Heart left ventricle (tissue), 16 donors: ENCODE results near the gene CD226. TPM values are rescaled to one million over a fixed set of nuclear protein-coding genes. Genes with fewer than 3 reads are reported as not detected.

Experiments
- ATAC-seq, 4 donors: fragments of 200-7000 bp; cut with Tn5 transposase; one replicate each; pipeline ENCODE4 v1.9.1; 2020 to 2022; ENCODE audit warnings: moderate library complexity in 4 of 4, mild to moderate bottlenecking in 3 of 4, moderate number of reproducible peaks in 1 of 4
- DNase-seq, 5 donors: peaks; one replicate each; pipeline ENCODE4 v3.0.0-alpha.2; 2020
- H3K27ac ChIP-seq, 12 donors: fragments of 200-600 bp; sonication (generic) in 4 of 12; one replicate each; pipeline versions ENCODE4 v1.5.0 to v1.8.0; 2016 to 2022; ENCODE audit warnings: mild to moderate bottlenecking in 2 of 12
- H3K27me3 ChIP-seq, 9 donors: fragments of 200-600 bp; sonication (generic) in 2 of 9; one replicate each; pipeline versions ENCODE4 v1.5.1 to v1.8.0; 2016 to 2022; ENCODE audit warnings: mild to moderate bottlenecking in 3 of 9
- H3K36me3 ChIP-seq, 9 donors: fragments of 200-600 bp; sonication (generic) in 2 of 9; one replicate each; pipeline versions ENCODE4 v1.5.0 to v1.8.0; 2018 to 2022; ENCODE audit warnings: mild to moderate bottlenecking in 2 of 9
- H3K4me1 ChIP-seq, 12 donors: fragments of 200-600 bp; sonication (generic) in 4 of 12; one replicate each; pipeline versions ENCODE4 v1.5.0 to v1.8.0; 2016 to 2022; ENCODE audit warnings: mild to moderate bottlenecking in 3 of 12
- H3K4me3 ChIP-seq, 12 donors: fragments of 200-600 bp; sonication (generic) in 4 of 12; one replicate each; pipeline versions ENCODE4 v1.5.0 to v1.8.0; 2017 to 2022; ENCODE audit warnings: mild to moderate bottlenecking in 9 of 12, moderate library complexity in 4 of 12
- H3K9me3 ChIP-seq, 12 donors: fragments of 200-600 bp; sonication (generic) in 4 of 12; one replicate each; pipeline versions ENCODE4 v1.5.0 to v1.8.0; 2016 to 2022; ENCODE audit warnings: mild to moderate bottlenecking in 1 of 12
- POLR2A ChIP-seq, 2 donors: fragments of 450-650 bp; IDR thresholded peaks; one replicate each; pipeline ENCODE4 v1.6.1; 2017; ENCODE audit warnings: antibody characterized with exemption in 2 of 2, mild to moderate bottlenecking in 2 of 2, moderate library complexity in 2 of 2
- WGBS, 4 donors: extraction: QIAGEN DNeasy Blood & Tissue Kit in 2 of 4; methylation state at CpG; one replicate each; pipeline versions ENCODE4 v1.1.5 to v1.1.7; 2013 to 2018; 5-methylcytosine and 5-hydroxymethylcytosine counted together
- intact Hi-C, 10 donors: fragments of 100-400 bp; cut with DNase I; formaldehyde crosslinking; loops; one replicate each; pipeline versions ENCODE4 v1.11.1 to v1.14.2; 2022
- polyA plus RNA-seq, 2 donors: library from polyadenylated mRNA; stranded (reverse); fragments of 200-250 nt; gene quantifications; one replicate each; pipeline ENCODE4 v1.2.3, GENCODE V29; 2013
- total RNA-seq, 9 donors: library from RNA; depleted of rRNA in 2 of 9; stranded (reverse); fragments of >200 nt in 2 of 9; fragmentation: NEBNext Ultra II Directional in 3 of 9; extraction: Animal tissue kit (Norgen Biotek cat#: 25700) in 3 of 9; gene quantifications; one replicate each; pipeline versions ENCODE4 v1.1.0 to v1.2.4, GENCODE V29; 2016 to 2023
- TF ChIP-seq, protein P1 (sequence below), 12 donors: fragments of 200-600 bp; sonication (generic) in 4 of 12; IDR thresholded peaks; one replicate each; pipeline versions ENCODE4 v1.5.0 to v1.8.0; 2018 to 2022; ENCODE audit warnings: antibody characterized with exemption in 12 of 12, mild to moderate bottlenecking in 5 of 12
- donor health status: ischemic (EF 13 %, LVEDD 7.1; RV severe dilation, severe dysfunction).
- donor health status: healthy with polysubstance abuse.
- donor health status: DM: no; HTN: yes; CAD: no.
- donor health status: DM: no; HTN: no; CAD: no.
- donor health status: ischemic (EF 25% LVEDD 6.9; RV normal size, moderate dysfunction).
- donor health status: ischemic (EF 25% LVEDD 5.7; RV mildly dilated, moderate dysfunction).
- donor health status: healthy.
- donor health status: DM: yes; HTN: yes; CAD: no.
- donor health status: ischemic (EF 35%, LVEDD 5.7; RV mildly dilated, moderate dysfunction).
- donor health status: nonischemic (EF 11% LVEDD 7.7; RV severe dilation, severe dysfunction).
- donor health status: DM: yes; HTN: yes; CAD: no.
- donor health status: PGD.
- donor health status: ischemic (EF 29% LVEDD 5.4; RV normal size, mild dysfunction).
- donor health status: nonischemic (EF 23%, LVEDD 6.1; RV moderate dilation, normal function).

The CD226 gene
- total and polyA plus RNA-seq, 11 donors, result 0.15 to 4.1 (median 1.1) TPM

GRCh38 chr18:69956665-69957620 is 9.3 kb upstream of the CD226 start:
- intact Hi-C loops, result no loop called here
- Histone ChIP-seq H3K4me1 (peaks cover 0 to 24% (median 0%) of the 10 kb centered on the region in 12 donors), H3K4me3 (peak overlapping the region in 1 of 12 donors; percentile 46), H3K36me3 (no peaks in the 10 kb centered on the region), H3K27ac (peak overlapping the region in 1 of 12 donors; percentile 69), H3K9me3 (peaks cover 0 to 3% (median 0%) of the 10 kb centered on the region in 12 donors), H3K27me3 (no peaks in the 10 kb centered on the region)
- DNase-seq (no peak), ATAC-seq (no peak)
- 70 to 76% (median 73%) methylated on average over 20 of the region's 20 CpGs for WGBS, 4 donors
- TF ChIP-seq POLR2A (IDR thresholded peaks at IDR 0.05), result no peak
- TF ChIP-seq, protein P1, sequence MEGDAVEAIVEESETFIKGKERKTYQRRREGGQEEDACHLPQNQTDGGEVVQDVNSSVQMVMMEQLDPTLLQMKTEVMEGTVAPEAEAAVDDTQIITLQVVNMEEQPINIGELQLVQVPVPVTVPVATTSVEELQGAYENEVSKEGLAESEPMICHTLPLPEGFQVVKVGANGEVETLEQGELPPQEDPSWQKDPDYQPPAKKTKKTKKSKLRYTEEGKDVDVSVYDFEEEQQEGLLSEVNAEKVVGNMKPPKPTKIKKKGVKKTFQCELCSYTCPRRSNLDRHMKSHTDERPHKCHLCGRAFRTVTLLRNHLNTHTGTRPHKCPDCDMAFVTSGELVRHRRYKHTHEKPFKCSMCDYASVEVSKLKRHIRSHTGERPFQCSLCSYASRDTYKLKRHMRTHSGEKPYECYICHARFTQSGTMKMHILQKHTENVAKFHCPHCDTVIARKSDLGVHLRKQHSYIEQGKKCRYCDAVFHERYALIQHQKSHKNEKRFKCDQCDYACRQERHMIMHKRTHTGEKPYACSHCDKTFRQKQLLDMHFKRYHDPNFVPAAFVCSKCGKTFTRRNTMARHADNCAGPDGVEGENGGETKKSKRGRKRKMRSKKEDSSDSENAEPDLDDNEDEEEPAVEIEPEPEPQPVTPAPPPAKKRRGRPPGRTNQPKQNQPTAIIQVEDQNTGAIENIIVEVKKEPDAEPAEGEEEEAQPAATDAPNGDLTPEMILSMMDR (IDR thresholded peaks at IDR 0.05), result no peak

GRCh38 chr18:69956057-69956456 is 8.4 kb upstream of the CD226 start:
- DNase-seq (no peak), ATAC-seq (no peak)
- no peak for TF ChIP-seq POLR2A (IDR thresholded peaks at IDR 0.05)
- TF ChIP-seq, protein P1 (IDR thresholded peaks at IDR 0.05), result no peak
- intact Hi-C loops, result no loop called here
- 84 to 91% (median 89%) methylated on average over 5 of the region's 5 CpGs for WGBS, 4 donors
- H3K27ac ChIP-seq, result peak overlapping the region in 1 of 12 donors; percentile 69
- no peaks in the 10 kb centered on the region for H3K27me3 ChIP-seq
- peaks cover 0 to 24% (median 0%) of the 10 kb centered on the region in 12 donors for H3K4me1 ChIP-seq
- H3K36me3 ChIP-seq, result no peaks in the 10 kb centered on the region
- H3K9me3 ChIP-seq, result peaks cover 0 to 3% (median 0%) of the 10 kb centered on the region in 12 donors
- peak overlapping the region in 1 of 12 donors; percentile 46 for H3K4me3 ChIP-seq

GRCh38 chr18:69954719-69955480 is 7.2 kb upstream of the CD226 start:
- WGBS, 4 donors, result 80 to 89% (median 84%) methylated on average over 5 of the region's 5 CpGs
- no peak for TF ChIP-seq POLR2A (IDR thresholded peaks at IDR 0.05)
- TF ChIP-seq, protein P1 (IDR thresholded peaks at IDR 0.05), result no peak
- ATAC-seq (no peak), DNase-seq (no peak)
- H3K36me3 ChIP-seq, result no peaks in the 10 kb centered on the region
- peak overlapping the region in 1 of 12 donors; percentile 67 for H3K27ac ChIP-seq
- intact Hi-C loops, result no loop called here
- no peaks in the 10 kb centered on the region for H3K27me3 ChIP-seq
- H3K9me3 ChIP-seq, result peaks cover 0 to 3% (median 0%) of the 10 kb centered on the region in 12 donors
- peak overlapping the region in 1 of 12 donors; percentile 46 for H3K4me3 ChIP-seq
- peaks cover 0 to 25% (median 0%) of the 10 kb centered on the region in 12 donors for H3K4me1 ChIP-seq

- H3K4me3 ChIP-seq, result no peak overlapping the region
- peaks cover 0 to 35% (median 5%) of the 10 kb centered on the region in 12 donors for H3K4me1 ChIP-seq
- no peaks in the 10 kb centered on the region for H3K27me3 ChIP-seq
- DNase-seq (no peak), ATAC-seq (no peak)
- peaks cover 0 to 3% (median 0%) of the 10 kb centered on the region in 12 donors for H3K9me3 ChIP-seq
- H3K36me3 ChIP-seq, result no peaks in the 10 kb centered on the region
- H3K27ac ChIP-seq, result no peak overlapping the region
- TF ChIP-seq, protein P1 (IDR thresholded peaks at IDR 0.05), result no peak
- no peak for TF ChIP-seq POLR2A (IDR thresholded peaks at IDR 0.05)
- intact Hi-C loops, result no loop called here
- 97 to 99% (median 97%) methylated on average over 2 of the region's 2 CpGs for WGBS, 4 donors
These were observed 5.5 kb upstream of the CD226 start for GRCh38 chr18:69953191-69953590.
